H1 (cell line): ENCODE results near the gene ACSF3. TPM values are rescaled to one million over a fixed set of nuclear protein-coding genes. Genes with fewer than 3 reads are reported as not detected.

ENCODE experiments used
- CTCF ChIA-PET: fragments of 300-600 bp; sonication (Branson Sonifier 250); formaldehyde crosslinking; loops from one replicate; lab custom pipeline; 2021; ENCODE audit not compliant: partially characterized antibody; lab: Charles Lee
- POLR2A ChIA-PET: fragments of 300-600 bp; sonication (Branson Sonifier 250); formaldehyde crosslinking; loops from one replicate; lab custom pipeline; 2021; ENCODE audit warnings: inconsistent platforms; ENCODE audit not compliant: partially characterized antibody; lab: Charles Lee
- DNase-seq, 2 experiments: peaks; one replicate each; pipeline versions ENCODE4 v3.0.0 to v3.0.0-alpha.2; 2010 to 2022; ENCODE audit warnings: low spot score in 2 of 2, low read depth in 1 of 2, mixed read lengths in 1 of 2
- FAIRE-seq: peaks from 2 replicates; lab custom pipeline; 2011; peaks lifted over from hg19 to GRCh38; lab: Jason Lieb, UNC
- H2AFZ ChIP-seq: 2 replicates; pipeline ENCODE4 v1.8.1; 2012; ENCODE audit warnings: low read length, inconsistent platforms
- H2AK5ac ChIP-seq: 2 replicates; pipeline ENCODE4 v1.6.1; 2013; ENCODE audit warnings: low read depth, low read length
- H2BK120ac ChIP-seq: replicated peaks from 2 replicates; pipeline ENCODE3; 2013; ENCODE audit warnings: low read depth, low read length, inconsistent platforms
- H2BK12ac ChIP-seq: 2 replicates; pipeline ENCODE4 v1.6.1; 2013; ENCODE audit warnings: low read depth, low read length
- H2BK15ac ChIP-seq: 2 replicates; pipeline ENCODE4 v1.6.1; 2013; ENCODE audit warnings: low read length
- H2BK20ac ChIP-seq: 2 replicates; pipeline ENCODE4 v1.6.1; 2013; ENCODE audit warnings: low read length
- H2BK5ac ChIP-seq: 2 replicates; pipeline ENCODE4 v1.6.1; 2013; ENCODE audit warnings: low read depth, low read length
- H3K14ac ChIP-seq: 2 replicates; pipeline ENCODE4 v1.6.1; 2013; ENCODE audit warnings: inconsistent platforms; ENCODE audit not compliant: insufficient read length
- H3K18ac ChIP-seq: 2 replicates; pipeline ENCODE4 v1.6.1; 2013; ENCODE audit warnings: low read length; ENCODE audit errors: extremely low read depth
- H3K23ac ChIP-seq: 2 replicates; pipeline ENCODE4 v1.6.1; 2013; ENCODE audit warnings: inconsistent platforms; ENCODE audit not compliant: insufficient read length
- H3K23me2 ChIP-seq: 2 replicates; pipeline ENCODE4 v1.6.1; 2013; ENCODE audit warnings: low read depth, low read length
- H3K27ac ChIP-seq: 2 replicates; pipeline ENCODE4 v1.6.1; 2011; ENCODE audit warnings: low read depth, low read length, inconsistent platforms
- H3K27me3 ChIP-seq, 4 experiments: replicated peaks in 1 of 4; 1 replicate in 1 of 4; 2 replicates in 3 of 4; pipeline versions ENCODE4 v1.6.1 to v1.8.1; 2011 to 2013; ENCODE audit warnings: low read length in 3 of 4, mild to moderate bottlenecking in 3 of 4, inconsistent platforms in 2 of 4, mixed read lengths in 2 of 4, moderate library complexity in 1 of 4; ENCODE audit not compliant: control insufficient read depth in 3 of 4, insufficient read depth in 3 of 4; ENCODE audit errors: extremely low read depth in 1 of 4
- H3K36me3 ChIP-seq, 4 experiments: 2 replicates each; pipeline versions ENCODE4 v1.6.1 to v1.8.1; 2011 to 2013; ENCODE audit warnings: mild to moderate bottlenecking in 4 of 4, low read length in 3 of 4, moderate library complexity in 2 of 4, control low read depth in 1 of 4, inconsistent platforms in 1 of 4; ENCODE audit not compliant: insufficient read depth in 4 of 4, control insufficient read depth in 2 of 4
- H3K4ac ChIP-seq: replicated peaks from 2 replicates; pipeline ENCODE3; 2013; ENCODE audit warnings: low read length, low read depth, mixed read lengths, inconsistent platforms; ENCODE audit not compliant: insufficient read length
- H3K4me1 ChIP-seq, 4 experiments: replicated peaks in 1 of 4; 1 replicate in 1 of 4; 2 replicates in 3 of 4; pipeline versions ENCODE4 v1.6.1 to v1.8.1; 2011 to 2013; ENCODE audit warnings: low read length in 3 of 4, inconsistent platforms in 2 of 4, mixed read lengths in 1 of 4; ENCODE audit not compliant: insufficient read depth in 4 of 4, control insufficient read depth in 3 of 4
- H3K4me2 ChIP-seq, 2 experiments: 2 replicates each; pipeline versions ENCODE4 v1.6.1 to v1.8.1; 2011 to 2013; ENCODE audit warnings: low read depth in 2 of 2, low read length in 2 of 2, control low read depth in 1 of 2, inconsistent platforms in 1 of 2, mild to moderate bottlenecking in 1 of 2; ENCODE audit not compliant: insufficient read depth in 1 of 2
- H3K4me3 ChIP-seq, 4 experiments: fragments of 200-600, 300-600 bp in 1 of 4; sonication (generic), shearing (Covaris generic), sonication (Bioruptor Twin) in 1 of 4; 2 replicates each; pipeline versions ENCODE4 v1.5.1 to v1.8.1; 2011 to 2016; ENCODE audit warnings: low read length in 4 of 4, low read depth in 3 of 4, control low read depth in 2 of 4, inconsistent platforms in 2 of 4, mild to moderate bottlenecking in 2 of 4, mixed read lengths in 1 of 4, moderate library complexity in 1 of 4; ENCODE audit not compliant: insufficient read depth in 2 of 4; ENCODE audit errors: extremely low read depth in 1 of 4
- H3K56ac ChIP-seq: replicated peaks from 2 replicates; pipeline ENCODE3; 2013; ENCODE audit warnings: low read depth, mild to moderate bottlenecking, mixed read lengths, low read length, inconsistent platforms; ENCODE audit not compliant: insufficient read length
- H3K79me1 ChIP-seq: 2 replicates; pipeline ENCODE4 v1.6.1; 2013; ENCODE audit warnings: low read depth, low read length, control low read depth
- H3K79me2 ChIP-seq, 2 experiments: 2 replicates each; pipeline versions ENCODE4 v1.6.1 to v1.8.1; 2012 to 2013; ENCODE audit warnings: low read length in 2 of 2, mild to moderate bottlenecking in 2 of 2, inconsistent platforms in 1 of 2; ENCODE audit not compliant: insufficient read depth in 2 of 2, control insufficient read depth in 1 of 2
- H3K9ac ChIP-seq, 4 experiments: replicated peaks in 1 of 4; 1 replicate in 1 of 4; 2 replicates in 3 of 4; pipeline versions ENCODE4 v1.6.1 to v1.8.1; 2011 to 2013; ENCODE audit warnings: low read depth in 3 of 4, low read length in 3 of 4, control low read depth in 2 of 4, mild to moderate bottlenecking in 2 of 4, moderate library complexity in 2 of 4, inconsistent platforms in 1 of 4; ENCODE audit errors: extremely low read depth in 1 of 4
- H3K9me3 ChIP-seq, 2 experiments: 2 replicates each; pipeline versions ENCODE4 v1.6.1 to v1.8.1; 2012 to 2013; ENCODE audit warnings: mild to moderate bottlenecking in 2 of 2, moderate library complexity in 2 of 2, control low read depth in 1 of 2, inconsistent platforms in 1 of 2, low read depth in 1 of 2, low read length in 1 of 2, mixed read lengths in 1 of 2; ENCODE audit not compliant: insufficient read depth in 2 of 2
- H4K20me1 ChIP-seq, 2 experiments: replicated peaks in 1 of 2; 2 replicates each; pipeline versions ENCODE3 to v1.8.1; 2011 to 2013; ENCODE audit warnings: inconsistent platforms in 2 of 2, low read length in 2 of 2, mild to moderate bottlenecking in 1 of 2; ENCODE audit not compliant: insufficient read depth in 2 of 2, control insufficient read depth in 1 of 2
- H4K5ac ChIP-seq: 2 replicates; pipeline ENCODE4 v1.6.1; 2013; ENCODE audit warnings: low read length, low read depth, mixed read lengths, inconsistent platforms; ENCODE audit not compliant: insufficient read length
- H4K8ac ChIP-seq: 2 replicates; pipeline ENCODE4 v1.8.0; 2013; ENCODE audit warnings: mild to moderate bottlenecking, moderate library complexity, low read length, inconsistent platforms; ENCODE audit not compliant: insufficient read depth; ENCODE audit errors: extremely low read depth
- H4K91ac ChIP-seq: replicated peaks from 2 replicates; pipeline ENCODE3; 2013; ENCODE audit warnings: low read length, mixed read lengths, inconsistent platforms; ENCODE audit not compliant: insufficient read length
- CHD1 ChIP-seq: IDR thresholded peaks from 2 replicates; pipeline ENCODE4 v1.6.1; 2012; ENCODE audit warnings: low read depth, low read length, improper control_type of control experiment
- JUN ChIP-seq: IDR thresholded peaks from 2 replicates; pipeline ENCODE4 v1.6.1; 2011; ENCODE audit warnings: low read depth, mild to moderate bottlenecking, improper control_type of control experiment, low read length
- SIX5 ChIP-seq: IDR thresholded peaks from 2 replicates; pipeline ENCODE4 v1.6.1; 2011; ENCODE audit warnings: mild to moderate bottlenecking, low read depth, low read length
- SP4 ChIP-seq: IDR thresholded peaks from 2 replicates; pipeline ENCODE4 v1.6.1; 2012; ENCODE audit warnings: low read length, inconsistent platforms
- WGBS, 2 experiments: shearing (Covaris generic) in 1 of 2; methylation state at CpG; one replicate each; pipeline versions ENCODE4 v1.1.6 to v1.1.7; 2013 to 2015; ENCODE audit warnings: low lambda C conversion rate in 2 of 2, mixed read lengths in 2 of 2, inconsistent platforms in 1 of 2, low coverage in 1 of 2, missing lambda C conversion rate in 1 of 2; ENCODE audit not compliant: insufficient replicate concordance in 2 of 2, insufficient coverage in 1 of 2, insufficient read length in 1 of 2; ENCODE audit errors: extremely low coverage in 1 of 2, missing lambda C conversion rate in 1 of 2; 5-methylcytosine and 5-hydroxymethylcytosine counted together
- polyA plus RNA-seq, 7 experiments: library from polyadenylated mRNA; depleted of rRNA in 3 of 7; stranded (reverse) in 5 of 7; unstranded in 2 of 7; fragments of >200 nt in 5 of 7; fragments of 200-250 nt in 2 of 7; gene quantifications; 1 replicate in 5 of 7; 2 replicates in 1 of 7; 4 replicates in 1 of 7; pipeline versions ENCODE4 v1.2.1 to v1.2.3, GENCODE V29; 2011 to 2013; ENCODE audit warnings: missing spikeins in 2 of 7, mixed read lengths in 2 of 7
- total RNA-seq: library from RNA; stranded (reverse); fragmentation: NEBNext Ultra II Directional; extraction: Animal tissue kit (Norgen Biotek cat#: 25700); gene quantifications from 2 replicates; pipeline ENCODE4 v1.2.1, GENCODE V29; 2021

The ACSF3 gene
- total and polyA plus RNA-seq, 2 of the 8 experiments (the other 6 are each of a cell fraction or from before 2014, with no cell fraction given) = 15.6 to 22.9 TPM

DNA sequence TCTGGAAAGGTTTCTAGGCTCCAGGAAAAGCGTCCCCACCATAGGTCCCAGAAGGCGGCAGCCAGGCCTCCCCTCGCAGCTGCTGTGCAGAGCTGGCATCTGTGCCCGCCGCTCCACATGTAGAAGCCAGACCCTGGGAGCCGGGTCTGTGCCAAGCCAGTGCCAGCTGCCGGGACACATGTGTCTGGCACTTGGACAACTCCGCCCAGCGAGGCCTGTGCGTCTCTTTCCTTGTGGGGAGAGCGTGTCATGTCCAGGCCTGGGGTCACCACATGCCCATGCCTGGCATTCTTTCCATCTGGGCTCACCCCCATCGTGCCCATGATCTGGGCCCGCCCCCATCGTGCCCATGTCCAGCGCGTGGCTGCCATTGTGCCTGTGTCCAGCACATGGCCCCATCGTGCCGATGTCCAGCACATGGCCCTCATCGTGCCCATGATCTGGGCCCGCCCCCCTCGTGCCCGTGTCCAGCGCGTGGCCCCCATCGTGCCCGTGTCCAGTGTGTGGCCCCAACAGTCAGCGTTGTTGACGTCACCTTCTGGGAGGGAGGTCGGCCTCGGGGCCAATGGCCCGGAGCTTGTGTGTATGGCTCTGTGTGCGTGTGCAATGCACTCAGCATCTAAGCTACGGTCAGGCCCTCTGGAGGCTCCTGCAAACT lies 13.3 kb upstream of the ACSF3 start:
- Histone ChIP-seq H3K9me3 (peaks cover 14 to 19% of the 10 kb centered on the region in 2 experiments), H3K23me2 (no peaks in the 10 kb centered on the region), H3K4me1 (no peaks in the 10 kb centered on the region), H3K18ac (no peak overlapping the region), H2BK15ac (no peak overlapping the region), H3K23ac (no peak overlapping the region), H4K5ac (no peak overlapping the region), H3K4me3 (no peak overlapping the region), H3K4me2 (no peak overlapping the region), H4K8ac (no peak overlapping the region), H2AFZ (no peak overlapping the region), H2BK20ac (no peak overlapping the region), H2BK120ac (no peak overlapping the region), H3K79me1 (no peaks in the 10 kb centered on the region), H3K9ac (no peak overlapping the region), H2BK5ac (no peak overlapping the region; the same call in 1 of the 2 replicates), H3K79me2 (no peaks in the 10 kb centered on the region), H3K36me3 (no peaks in the 10 kb centered on the region), H3K27ac (no peak overlapping the region), H3K27me3 (no peaks in the 10 kb centered on the region), H2AK5ac (no peak overlapping the region), H4K91ac (no peak overlapping the region), H3K56ac (no peak overlapping the region), H2BK12ac (no peak overlapping the region), H4K20me1 (no peaks in the 10 kb centered on the region), H3K4ac (no peak overlapping the region), H3K14ac (no peak overlapping the region)
- FAIRE-seq (no peak), DNase-seq (no peak)
- WGBS, 2 experiments = 95% methylated on average over 32 of the region's 33 CpGs; no CpG with 5 or more reads in 1 of the 2 experiments
- no peak for TF ChIP-seq SIX5
- no peak for TF ChIP-seq JUN
- TF ChIP-seq SP4 = no peak
- TF ChIP-seq CHD1 = no peak
- ChIA-PET CTCF (no interaction called here), POLR2A (interaction anchor here (0.5 kb wide), 1 partner anchor 14 kb away, joined by 3 read pairs; no protein-coding TSS in a partner anchor)
